ENCODE results near the gene CEP70. TPM values are rescaled to one million over a fixed set of nuclear protein-coding genes. Genes with fewer than 3 reads are reported as not detected.
"Not testable (repeated sequence)": the region's sequence is repeated elsewhere in the genome, so short reads cannot be mapped to it uniquely, and the experiment has no call there.

The CEP70 gene
- polyA plus RNA-seq, 6 donors from 2014 or later: 2.3 to 4.9 (median 2.8) TPM

GRCh38 chr3:138492980-138493675, 100.9 kb downstream of the CEP70 start:
- no peak overlapping the region for H3K4me3 Mint-ChIP-seq
- H3K4me1 Mint-ChIP-seq: no peaks in the 10 kb centered on the region
- H3K36me3 Mint-ChIP-seq: peaks cover 0 to 15% of the 10 kb centered on the region in 2 donors
- no peak overlapping the region for H3K27ac Mint-ChIP-seq
- ATAC-seq (ENCODE audit: low read depth in 2 of 2) (no peak), DNase-seq (no peak)
- peaks cover 6 to 33% (median 12%) of the 10 kb centered on the region in 7 donors for H3K9me3 Mint-ChIP-seq
- H3K27me3 Mint-ChIP-seq: no peaks in the 10 kb centered on the region

GRCh38 chr3:138491971-138492370, 102.1 kb downstream of the CEP70 start:
- no peak for DNase-seq
- no peak overlapping the region for H3K27ac Mint-ChIP-seq
- no peak overlapping the region for H3K4me3 Mint-ChIP-seq
- H3K27me3 Mint-ChIP-seq: no peaks in the 10 kb centered on the region
- H3K36me3 Mint-ChIP-seq: peaks cover 0 to 22% of the 10 kb centered on the region in 2 donors
- ATAC-seq (ENCODE audit: low read depth in 2 of 2): no peak
- H3K4me1 Mint-ChIP-seq: no peaks in the 10 kb centered on the region
- peaks cover 13 to 44% (median 23%) of the 10 kb centered on the region in 7 donors for H3K9me3 Mint-ChIP-seq

GRCh38 chr3:138486580-138486979, 107.5 kb downstream of the CEP70 start:
- ATAC-seq (ENCODE audit: low read depth in 2 of 2); H3K4me1 Mint-ChIP-seq; H3K4me3 Mint-ChIP-seq; DNase-seq; H3K27me3 Mint-ChIP-seq: not testable (repeated sequence)
- H3K36me3 Mint-ChIP-seq: peaks cover 11 to 29% of the 10 kb centered on the region in 2 donors
- peak overlapping the region in 1 of 6 donors; percentile 23 for H3K27ac Mint-ChIP-seq
- H3K9me3 Mint-ChIP-seq: peaks cover 18 to 67% (median 43%) of the 10 kb centered on the region in 7 donors

- H3K36me3 Mint-ChIP-seq: peaks cover 11 to 28% of the 10 kb centered on the region in 2 donors
- not testable (repeated sequence) for ATAC-seq (ENCODE audit: low read depth in 2 of 2)
These were observed 109.4 kb downstream of the CEP70 start for GRCh38 chr3:138484672-138485071.

GRCh38 chr3:138479438-138479863, 114.6 kb downstream of the CEP70 start:
- Mint-ChIP-seq H3K9me3 (peaks cover 0 to 8% (median 0%) of the 10 kb centered on the region in 7 donors), H3K27me3 (peaks cover 0 to 27% (median 9%) of the 10 kb centered on the region in 3 donors), H3K4me1 (no peaks in the 10 kb centered on the region), H3K36me3 (no peaks in the 10 kb centered on the region), H3K27ac (no peak overlapping the region), H3K4me3 (no peak overlapping the region)
- ATAC-seq (ENCODE audit: low read depth in 2 of 2) (peak in 1 of 2 donors; percentile 33), DNase-seq (peak; percentile 7)

More at GRCh38 chr3:138484672-138485071, 109.4 kb downstream of the CEP70 start:
- not testable (repeated sequence) for H3K4me3 Mint-ChIP-seq, DNase-seq, H3K27ac Mint-ChIP-seq, H3K4me1 Mint-ChIP-seq
- H3K9me3 Mint-ChIP-seq: peaks cover 18 to 50% (median 37%) of the 10 kb centered on the region in 7 donors
- peaks cover 0 to 11% (median 4%) of the 10 kb centered on the region in 3 donors for H3K27me3 Mint-ChIP-seq

GRCh38 chr3:138477801-138478200, 116.3 kb downstream of the CEP70 start:
- ATAC-seq (ENCODE audit: low read depth in 2 of 2) (no peak), DNase-seq (no peak)
- Mint-ChIP-seq H3K9me3 (peaks cover 0 to 2% (median 0%) of the 10 kb centered on the region in 7 donors), H3K36me3 (no peaks in the 10 kb centered on the region), H3K27ac (peak overlapping the region in 1 of 6 donors; percentile 29), H3K27me3 (peaks cover 0 to 35% (median 9%) of the 10 kb centered on the region in 3 donors), H3K4me1 (no peaks in the 10 kb centered on the region), H3K4me3 (no peak overlapping the region)

DNA sequence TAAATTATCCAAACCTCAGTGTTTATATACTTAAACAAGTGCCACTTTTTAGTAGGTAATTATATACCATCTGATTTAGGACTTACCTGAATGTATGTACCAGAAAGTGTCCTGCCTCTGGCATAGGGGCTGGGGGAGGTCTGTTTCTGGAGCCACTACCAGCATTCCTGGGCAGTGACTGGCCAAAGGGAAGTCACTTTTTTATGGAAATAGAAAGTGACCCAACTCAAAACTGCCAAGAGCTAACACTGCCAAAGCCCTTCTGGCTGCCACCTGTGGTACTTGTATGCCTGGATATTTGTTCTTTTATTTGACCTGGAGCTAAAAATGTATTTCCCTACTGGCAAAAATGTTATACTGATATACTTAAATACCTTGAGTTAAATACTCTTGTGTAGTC, 116.9 kb downstream of the CEP70 start:
- Mint-ChIP-seq H3K4me1 (no peaks in the 10 kb centered on the region), H3K36me3 (no peaks in the 10 kb centered on the region), H3K27me3 (peaks cover 0 to 39% (median 9%) of the 10 kb centered on the region in 3 donors), H3K27ac (no peak overlapping the region), H3K4me3 (no peak overlapping the region), H3K9me3 (peaks cover 0 to 2% (median 0%) of the 10 kb centered on the region in 7 donors)
- DNase-seq (no peak), ATAC-seq (ENCODE audit: low read depth in 2 of 2) (no peak)

- DNase-seq (no peak), ATAC-seq (ENCODE audit: low read depth in 2 of 2) (no peak)
- Mint-ChIP-seq H3K36me3 (no peaks in the 10 kb centered on the region), H3K27ac (no peak overlapping the region), H3K27me3 (peaks cover 0 to 35% (median 9%) of the 10 kb centered on the region in 3 donors), H3K4me1 (no peaks in the 10 kb centered on the region), H3K4me3 (no peak overlapping the region), H3K9me3 (no peaks in the 10 kb centered on the region)
These were observed 117.5 kb downstream of the CEP70 start for GRCh38 chr3:138476526-138476925.

DNA sequence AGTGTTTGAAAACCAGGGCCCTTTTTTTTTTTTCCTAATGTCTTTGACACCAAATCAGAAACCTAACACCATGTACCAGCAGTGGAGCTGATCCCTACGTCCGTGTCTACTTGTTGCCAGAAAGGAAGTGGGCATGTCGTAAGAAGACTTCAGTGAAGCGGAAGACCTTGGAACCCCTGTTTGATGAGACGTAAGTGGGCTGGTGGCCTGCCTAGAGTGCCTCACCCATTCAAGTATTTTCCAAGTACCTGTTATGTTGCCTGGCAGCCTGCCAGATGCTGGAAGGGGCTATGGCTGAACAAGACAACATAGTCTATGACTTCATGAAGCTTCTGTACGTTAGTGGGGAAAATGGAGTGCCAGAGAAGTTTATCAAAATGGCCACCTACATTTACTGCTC, 119.9 kb downstream of the CEP70 start:
- ATAC-seq (ENCODE audit: low read depth in 2 of 2) (no peak), DNase-seq (no peak)
- no peak overlapping the region for H3K4me3 Mint-ChIP-seq
- peaks cover 0 to 29% (median 5%) of the 10 kb centered on the region in 3 donors for H3K27me3 Mint-ChIP-seq
- H3K4me1 Mint-ChIP-seq: no peaks in the 10 kb centered on the region
- no peaks in the 10 kb centered on the region for H3K36me3 Mint-ChIP-seq
- no peaks in the 10 kb centered on the region for H3K9me3 Mint-ChIP-seq
- H3K27ac Mint-ChIP-seq: no peak overlapping the region

GRCh38 chr3:138473391-138473790, 120.7 kb downstream of the CEP70 start:
- Mint-ChIP-seq H3K9me3 (no peaks in the 10 kb centered on the region), H3K27ac (no peak overlapping the region), H3K4me3 (no peak overlapping the region), H3K4me1 (no peaks in the 10 kb centered on the region), H3K27me3 (peaks cover 0 to 29% (median 4%) of the 10 kb centered on the region in 3 donors), H3K36me3 (no peaks in the 10 kb centered on the region)
- DNase-seq (no peak), ATAC-seq (ENCODE audit: low read depth in 2 of 2) (no peak)

- Mint-ChIP-seq H3K27ac (no peak overlapping the region), H3K27me3 (peaks cover 0 to 31% (median 6%) of the 10 kb centered on the region in 3 donors), H3K4me1 (no peaks in the 10 kb centered on the region), H3K36me3 (no peaks in the 10 kb centered on the region), H3K4me3 (no peak overlapping the region), H3K9me3 (no peaks in the 10 kb centered on the region)
- ATAC-seq (ENCODE audit: low read depth in 2 of 2) (no peak), DNase-seq (no peak)
These were observed 121.8 kb downstream of the CEP70 start for GRCh38 chr3:138472141-138472825.

DNA sequence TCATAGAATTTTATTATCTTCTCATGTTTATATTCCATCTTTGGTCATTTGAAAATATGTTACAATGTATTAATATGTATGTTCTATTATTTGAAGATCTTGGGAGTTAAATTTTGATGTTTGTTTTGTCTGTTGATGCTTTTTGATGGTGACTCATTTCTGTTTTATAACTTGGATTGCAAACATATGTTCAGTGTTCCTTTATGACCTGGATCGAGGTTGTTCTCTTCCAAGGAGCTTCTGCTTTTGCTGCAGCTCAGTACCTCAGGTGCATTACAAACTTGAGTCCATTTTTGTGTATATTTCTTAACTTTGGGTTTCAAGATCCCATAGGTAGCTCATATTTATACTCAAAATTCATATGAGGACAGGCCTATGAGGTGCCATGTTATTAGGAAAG, 122.6 kb downstream of the CEP70 start:
- ATAC-seq (ENCODE audit: low read depth in 2 of 2) (no peak), DNase-seq (no peak)
- Mint-ChIP-seq H3K4me1 (no peaks in the 10 kb centered on the region), H3K27ac (no peak overlapping the region), H3K4me3 (no peak overlapping the region), H3K36me3 (no peaks in the 10 kb centered on the region), H3K9me3 (no peaks in the 10 kb centered on the region), H3K27me3 (peaks cover 0 to 33% (median 6%) of the 10 kb centered on the region in 3 donors)

GRCh38 chr3:138470687-138471086, 123.4 kb downstream of the CEP70 start:
- Mint-ChIP-seq H3K27me3 (peaks cover 0 to 33% (median 9%) of the 10 kb centered on the region in 3 donors), H3K4me1 (no peaks in the 10 kb centered on the region), H3K36me3 (no peaks in the 10 kb centered on the region), H3K9me3 (no peaks in the 10 kb centered on the region), H3K4me3 (no peak overlapping the region), H3K27ac (no peak overlapping the region)
- ATAC-seq (ENCODE audit: low read depth in 2 of 2): no peak
- DNase-seq: no peak

GRCh38 chr3:138469874-138470273, 124.2 kb downstream of the CEP70 start:
- H3K9me3 Mint-ChIP-seq: no peaks in the 10 kb centered on the region
- DNase-seq: no peak
- no peaks in the 10 kb centered on the region for H3K4me1 Mint-ChIP-seq
- no peak for ATAC-seq (ENCODE audit: low read depth in 2 of 2)
- H3K36me3 Mint-ChIP-seq: no peaks in the 10 kb centered on the region
- H3K27ac Mint-ChIP-seq: no peak overlapping the region
- H3K4me3 Mint-ChIP-seq: no peak overlapping the region
- peaks cover 0 to 27% (median 9%) of the 10 kb centered on the region in 3 donors for H3K27me3 Mint-ChIP-seq
